ENCODE results near the gene SWSAP1.
"Not testable (repeated sequence)": the region's sequence is repeated elsewhere in the genome, so short reads cannot be mapped to it uniquely, and the experiment has no call there.

SWSAP1 gene

DNA sequence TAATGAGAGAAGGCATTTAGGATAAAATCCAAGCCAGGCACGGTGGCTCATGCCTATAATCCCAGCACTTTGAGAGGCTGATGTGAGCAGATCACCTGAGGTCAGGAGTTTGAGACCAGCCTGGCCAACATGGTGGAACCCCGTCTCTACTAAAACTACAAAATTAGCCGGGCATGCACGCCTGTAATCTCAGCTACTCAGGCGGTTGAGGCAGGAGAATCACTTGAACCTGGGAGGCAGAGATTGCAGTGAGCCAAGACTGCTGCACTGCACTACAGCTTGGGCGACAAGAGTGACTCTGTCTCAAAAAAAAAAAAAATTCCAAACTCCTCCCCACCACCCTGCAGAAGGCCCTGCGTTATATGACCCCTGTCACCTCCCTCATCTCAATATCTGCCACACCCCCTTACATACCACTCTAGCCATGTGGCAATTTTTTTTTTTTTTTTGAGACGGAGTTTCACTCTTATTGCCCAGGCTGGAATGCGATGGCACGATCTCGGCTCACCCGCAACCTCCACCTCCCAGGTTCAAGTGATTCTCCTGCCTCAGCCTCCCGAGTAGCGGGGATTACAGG lies 4.9 kb downstream of the SWSAP1 start:
- not testable (repeated sequence) for DNase-seq

- DNase-seq, result no peak
Measured at GRCh38 chr19:11379857-11380350, 5.4 kb downstream of the SWSAP1 start.

- peak; percentile 94 for DNase-seq
Measured at GRCh38 chr19:11380653-11381537, 6.4 kb downstream of the SWSAP1 start.

- DNase-seq, result peak; percentile 41
Measured at GRCh38 chr19:11382898-11383705, 8.6 kb downstream of the SWSAP1 start.

- DNase-seq, result no peak
Measured at GRCh38 chr19:11383706-11384048, 9.2 kb downstream of the SWSAP1 start.

- no peak for DNase-seq
Measured at GRCh38 chr19:11384778-11385129, 10.3 kb downstream of the SWSAP1 start.

DNA sequence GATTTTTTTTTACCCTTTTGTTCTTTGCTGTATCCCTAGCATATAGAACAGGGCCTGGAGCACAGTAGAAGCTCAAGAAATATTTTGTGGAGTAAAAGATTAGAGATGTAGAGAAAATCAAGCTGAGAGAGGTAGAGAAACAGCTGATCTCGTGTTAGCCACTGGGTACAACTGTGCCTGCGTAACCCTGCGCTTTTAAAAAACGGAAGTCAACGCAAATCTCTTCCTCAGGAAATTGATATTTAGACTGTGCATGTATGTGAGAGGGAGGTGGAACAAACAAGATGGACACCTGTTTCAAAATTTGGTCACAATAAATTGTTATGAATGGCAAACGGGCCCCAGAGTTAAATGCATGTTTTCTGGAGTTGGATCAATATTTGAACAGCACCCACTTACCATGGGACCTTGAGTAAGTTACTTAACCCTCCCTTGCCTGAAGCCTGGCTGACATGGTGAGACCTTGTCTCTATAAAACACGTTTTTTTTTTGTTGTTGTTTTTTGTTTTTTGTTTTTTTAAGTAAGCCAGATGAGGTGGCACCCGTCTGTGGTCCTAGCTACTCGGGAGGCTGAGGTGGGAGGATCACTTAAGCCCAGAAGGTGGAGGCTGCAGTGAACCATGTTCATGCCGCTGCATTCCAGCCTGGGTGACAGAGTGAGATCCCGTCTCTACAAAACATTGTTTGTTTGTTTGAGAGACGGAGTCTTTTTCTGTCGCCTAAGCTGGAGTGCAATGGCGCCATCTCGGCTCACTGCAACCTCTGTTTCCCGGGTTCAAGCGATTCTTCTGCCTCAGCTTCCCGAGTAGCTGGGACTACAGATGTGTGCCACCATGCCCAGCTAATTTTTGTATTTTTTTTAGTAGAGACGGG lies 12.9 kb downstream of the SWSAP1 start:
- no peak for DNase-seq

DNA sequence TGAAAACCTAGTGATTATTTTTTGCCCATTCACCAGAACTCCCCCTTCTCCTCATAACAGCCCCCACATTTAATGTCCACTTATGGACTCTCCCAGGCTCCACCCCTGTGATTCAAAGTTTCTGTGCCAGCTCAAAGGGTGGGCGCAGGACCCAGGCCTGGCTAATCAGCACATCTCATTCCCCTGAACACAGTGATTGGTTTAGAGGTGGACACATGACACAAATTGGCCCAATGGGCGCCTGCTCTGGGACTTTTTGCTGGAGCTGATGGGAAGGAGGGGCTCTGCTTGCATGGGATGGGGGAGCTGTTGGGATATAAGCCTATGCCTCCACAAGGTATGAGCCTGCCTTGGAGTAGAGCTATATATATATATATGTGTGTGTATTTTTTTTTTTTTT lies 15.9 kb downstream of the SWSAP1 start:
- no peak for DNase-seq

- no peak for DNase-seq
Measured at GRCh38 chr19:11390933-11391680, 16.6 kb downstream of the SWSAP1 start.

GRCh38 chr19:11397089-11397610 lies 22.7 kb downstream of the SWSAP1 start:
- no peak for DNase-seq

- DNase-seq, result no peak
Measured at GRCh38 chr19:11399667-11400066, 25.2 kb downstream of the SWSAP1 start.

- no peak for DNase-seq
Measured at GRCh38 chr19:11400798-11401197, 26.3 kb downstream of the SWSAP1 start.

GRCh38 chr19:11401808-11402543 lies 27.5 kb downstream of the SWSAP1 start:
- DNase-seq, result no peak

- no peak for DNase-seq
Measured at GRCh38 chr19:11404588-11405222, 30.2 kb downstream of the SWSAP1 start.

- peak; percentile 44 for DNase-seq
Measured at GRCh38 chr19:11405846-11406643, 31.6 kb downstream of the SWSAP1 start.

- not testable (repeated sequence) for DNase-seq
Measured at GRCh38 chr19:11406703-11407236, 32.3 kb downstream of the SWSAP1 start.

DNA sequence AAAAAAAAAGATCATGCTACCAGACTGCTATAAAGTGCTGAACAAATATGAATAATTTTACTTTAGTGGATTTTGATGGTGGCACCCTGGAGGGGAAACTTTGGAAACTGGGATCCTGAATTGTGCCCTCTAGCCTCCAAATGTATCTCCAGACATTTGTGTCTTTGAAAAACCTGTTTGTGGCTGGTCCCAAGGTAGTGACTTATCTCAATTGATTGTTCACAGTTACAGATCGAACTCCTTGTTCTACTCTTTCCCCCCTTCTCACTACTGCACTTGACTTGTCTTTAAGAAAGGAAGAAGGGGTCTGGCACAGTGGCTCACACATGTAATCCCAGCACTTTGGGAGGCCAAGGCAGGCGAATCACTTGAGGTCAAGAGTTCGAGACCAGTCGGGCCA lies 34.1 kb downstream of the SWSAP1 start:
- DNase-seq, result no peak

DNA sequence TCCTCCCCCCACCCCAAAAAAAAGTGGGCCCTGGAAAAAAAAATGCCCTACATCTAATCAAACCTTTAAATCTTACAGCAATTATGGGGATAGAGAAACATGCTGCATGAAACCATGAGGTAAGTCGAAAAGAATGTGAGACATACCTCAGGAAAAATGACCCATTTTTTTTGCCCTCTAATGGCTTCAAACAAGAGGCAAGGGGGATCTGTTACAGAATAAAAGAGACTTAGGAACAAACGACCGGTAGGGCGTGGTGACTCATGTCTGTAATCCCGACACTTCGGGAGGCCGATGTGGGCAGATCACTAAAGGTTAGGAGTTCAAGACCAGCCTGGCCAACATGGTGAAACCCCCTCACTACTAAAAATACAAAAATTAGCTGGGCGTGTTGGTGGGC lies 36.2 kb downstream of the SWSAP1 start:
- no peak for DNase-seq

- no peak for DNase-seq
Measured at GRCh38 chr19:11414544-11414943, 40.1 kb downstream of the SWSAP1 start.
